Measurements from ENCODE around the gene TRIM21.
"Not testable (repeated sequence)": the region's sequence is repeated elsewhere in the genome, so short reads cannot be mapped to it uniquely, and the experiment has no call there.

Gene TRIM21

GRCh38 chr11:4393209-4393857 lies at the start of gene TRIM21:
Gene TRIM21, minus strand, starts transcription at chr11:4393702. Its CDS starts 3,293 bp downstream, at chr11:4390409.
- FAIRE-seq (peak; percentile 9), DNase-seq (ENCODE audit: insufficient read length, low spot score) (peak; percentile 79)

GRCh38 chr11:4441515-4441914 lies 48.0 kb upstream of the TRIM21 start:
- no peak for DNase-seq (ENCODE audit: insufficient read length, low spot score)
- no peak for FAIRE-seq

- DNase-seq (ENCODE audit: insufficient read length, low spot score) (no peak), FAIRE-seq (no peak)
Observed at GRCh38 chr11:4436411-4436810, 42.9 kb upstream of the TRIM21 start.

GRCh38 chr11:4433856-4434255 lies 40.4 kb upstream of the TRIM21 start:
- FAIRE-seq (no peak), DNase-seq (ENCODE audit: insufficient read length, low spot score) (no peak)

- FAIRE-seq (no peak), DNase-seq (ENCODE audit: insufficient read length, low spot score) (no peak)
Observed at GRCh38 chr11:4430051-4430450, 36.5 kb upstream of the TRIM21 start.

GRCh38 chr11:4418403-4418802 lies 24.9 kb upstream of the TRIM21 start:
- DNase-seq (ENCODE audit: insufficient read length, low spot score) (no peak), FAIRE-seq (no peak)

GRCh38 chr11:4416816-4417215 lies 23.3 kb upstream of the TRIM21 start:
- DNase-seq (ENCODE audit: insufficient read length, low spot score) = no peak
- FAIRE-seq = no peak

- FAIRE-seq = no peak
Observed at GRCh38 chr11:4416306-4416705, 22.8 kb upstream of the TRIM21 start.

GRCh38 chr11:4406206-4406605 lies 12.7 kb upstream of the TRIM21 start:
- not testable (repeated sequence) for FAIRE-seq; DNase-seq (ENCODE audit: insufficient read length, low spot score)

More at GRCh38 chr11:4416306-4416705, 22.8 kb upstream of the TRIM21 start:
- DNase-seq (ENCODE audit: insufficient read length, low spot score) = no peak

- FAIRE-seq (no peak), DNase-seq (ENCODE audit: insufficient read length, low spot score) (no peak)
Observed at GRCh38 chr11:4393858-4394223, 339 bp upstream of the TRIM21 start.

GRCh38 chr11:4388221-4388620 lies 5.3 kb downstream of the TRIM21 start:
- DNase-seq (ENCODE audit: insufficient read length, low spot score) (no peak), FAIRE-seq (no peak)

- no peak for DNase-seq (ENCODE audit: insufficient read length, low spot score)
- no peak for FAIRE-seq
Observed at GRCh38 chr11:4385978-4386740, 7.3 kb downstream of the TRIM21 start.

- no peak for FAIRE-seq
Observed at GRCh38 chr11:4381901-4382300, 11.6 kb downstream of the TRIM21 start.

GRCh38 chr11:4375431-4376140 lies 17.9 kb downstream of the TRIM21 start:
- FAIRE-seq (no peak), DNase-seq (ENCODE audit: insufficient read length, low spot score) (no peak)

More at GRCh38 chr11:4381901-4382300, 11.6 kb downstream of the TRIM21 start:
- no peak for DNase-seq (ENCODE audit: insufficient read length, low spot score)

- FAIRE-seq (no peak), DNase-seq (ENCODE audit: insufficient read length, low spot score) (no peak)
Observed at GRCh38 chr11:4370166-4370565, 23.3 kb downstream of the TRIM21 start.

- DNase-seq (ENCODE audit: insufficient read length, low spot score) (no peak), FAIRE-seq (no peak)
Observed at GRCh38 chr11:4368286-4368685, 25.2 kb downstream of the TRIM21 start, which contains the start of gene OR52B4. Gene OR52B4, minus strand, starts transcription at chr11:4368386. Its CDS starts 91 bp downstream, at chr11:4368295.

GRCh38 chr11:4348142-4348541 lies 45.4 kb downstream of the TRIM21 start:
- not testable (repeated sequence) for DNase-seq (ENCODE audit: insufficient read length, low spot score); FAIRE-seq

- not testable (repeated sequence) for DNase-seq (ENCODE audit: insufficient read length, low spot score); FAIRE-seq
Observed at GRCh38 chr11:4345366-4345765, 48.1 kb downstream of the TRIM21 start.
